ENCODE measurements around the gene DTHD1.

The DTHD1 gene

DNA sequence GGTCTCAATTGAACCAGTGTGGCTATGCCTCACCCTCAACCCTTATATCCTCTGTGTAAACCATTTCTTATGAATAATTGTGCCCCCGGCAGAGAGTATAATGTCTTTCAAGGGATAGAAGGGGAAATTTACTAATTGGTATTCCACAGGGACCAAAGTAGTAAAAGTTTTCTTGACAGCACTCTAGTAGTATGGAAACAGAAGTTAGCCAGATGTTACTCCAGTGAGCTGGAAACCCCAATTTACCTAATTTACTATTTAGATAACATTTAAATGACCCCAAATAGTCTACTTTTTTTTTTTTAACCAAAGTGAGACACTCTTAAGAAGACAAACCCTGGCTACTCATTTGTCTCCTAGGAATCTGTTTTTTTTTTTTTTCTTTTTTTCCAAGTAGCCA is 32.3 kb downstream of the DTHD1 start:
- no peak for DNase-seq (ENCODE audit: low read depth in 2 of 2)

GRCh38 chr4:36316607-36317006 is 35.2 kb downstream of the DTHD1 start:
- no peak for DNase-seq (ENCODE audit: low read depth in 2 of 2)

DNA sequence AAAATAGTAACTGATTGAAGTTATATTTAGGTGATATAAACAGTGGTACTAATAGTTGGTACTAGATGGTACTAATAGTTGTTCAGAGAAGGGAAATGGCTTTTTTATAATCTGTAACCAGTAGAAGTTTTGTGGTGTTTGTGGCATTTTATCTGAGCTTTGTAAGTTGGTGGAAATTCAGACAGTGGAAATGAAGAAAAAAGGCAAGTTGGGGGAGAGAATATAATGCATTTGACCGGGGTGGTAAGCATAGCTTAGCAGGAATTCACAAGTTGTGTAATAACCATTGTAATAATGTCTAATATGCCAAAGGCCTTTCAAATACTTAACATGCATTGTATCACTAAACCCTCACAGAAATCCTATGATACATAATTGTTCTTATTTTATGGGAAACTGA is 36.3 kb downstream of the DTHD1 start:
- no peak for DNase-seq (ENCODE audit: low read depth in 2 of 2)

GRCh38 chr4:36320117-36320896 is 38.9 kb downstream of the DTHD1 start:
- no peak for DNase-seq (ENCODE audit: low read depth in 2 of 2)

- no peak for DNase-seq (ENCODE audit: low read depth in 2 of 2)
Observed at GRCh38 chr4:36321176-36321575, 39.8 kb downstream of the DTHD1 start.

GRCh38 chr4:36322921-36323354 is 41.5 kb downstream of the DTHD1 start:
- no peak for DNase-seq (ENCODE audit: low read depth in 2 of 2)

DNA sequence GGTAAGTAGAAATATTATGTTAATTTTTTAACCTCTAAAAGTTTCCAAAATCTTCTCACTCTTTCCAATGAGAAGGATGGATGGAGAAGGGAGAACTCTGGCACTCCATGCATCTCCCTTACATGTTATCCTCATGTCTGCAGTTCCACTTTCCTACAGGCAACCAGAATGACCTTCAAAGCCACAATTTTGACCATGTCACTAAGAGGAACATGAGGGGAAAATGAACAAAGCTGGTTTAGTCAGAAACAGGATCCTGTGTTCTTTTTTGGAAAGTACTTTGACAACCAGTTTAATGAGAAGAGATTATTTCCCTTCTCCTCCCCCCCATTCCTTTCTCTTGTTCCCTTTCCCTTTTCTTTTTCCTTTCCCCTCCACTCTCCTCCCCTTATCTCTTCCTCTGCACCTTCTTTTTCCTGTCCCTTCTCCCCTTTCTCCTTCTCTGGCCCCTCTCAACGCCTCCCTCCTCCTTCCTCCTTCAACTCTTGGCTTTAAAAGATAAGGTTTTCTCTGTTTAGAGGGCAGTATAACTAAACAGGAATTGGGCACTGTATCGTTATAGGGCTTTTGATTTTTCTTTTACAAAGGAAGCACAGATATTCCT is 42.5 kb downstream of the DTHD1 start:
- no peak for DNase-seq (ENCODE audit: low read depth in 2 of 2)

DNA sequence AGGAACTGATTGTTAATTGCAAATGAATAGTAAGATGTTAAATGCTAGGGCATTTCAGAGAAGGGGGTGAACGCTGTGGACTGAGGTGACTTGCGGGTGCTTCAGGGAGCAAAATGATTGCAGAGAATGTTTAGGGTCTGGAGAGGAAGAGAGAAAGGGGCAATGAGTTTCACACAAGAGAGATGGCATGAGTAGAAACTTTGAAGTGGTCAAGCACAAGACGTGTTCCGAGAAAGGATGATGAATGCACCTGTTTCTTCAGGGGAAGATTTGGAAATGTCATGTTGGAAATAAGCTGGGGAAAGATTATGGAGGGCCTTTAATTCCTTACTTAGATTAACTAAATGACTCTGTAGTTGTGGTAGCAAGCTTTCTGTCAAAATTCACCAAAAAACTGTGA is 43.4 kb downstream of the DTHD1 start:
- no peak for DNase-seq (ENCODE audit: low read depth in 2 of 2)

DNA sequence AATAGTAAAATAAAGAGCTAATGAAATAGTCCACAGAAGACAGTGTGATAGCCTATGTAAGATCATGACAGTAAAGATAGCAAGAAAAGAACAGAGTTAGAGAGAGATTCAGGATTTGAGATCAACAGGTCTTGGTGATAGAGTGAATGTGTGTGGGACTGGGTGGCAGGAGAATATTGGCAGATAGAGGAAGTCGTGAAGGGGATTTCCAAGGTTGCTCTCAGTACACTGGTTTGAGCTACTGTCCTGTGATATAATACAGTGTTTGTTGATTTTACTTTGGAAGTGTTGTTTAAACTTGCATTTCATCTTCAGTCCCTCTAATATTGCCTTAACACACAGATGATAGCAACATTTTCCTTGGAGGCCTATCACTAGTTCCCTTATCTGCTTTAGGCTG is 44.1 kb downstream of the DTHD1 start:
- no peak for DNase-seq (ENCODE audit: low read depth in 2 of 2)

GRCh38 chr4:36325926-36326325 is 44.5 kb downstream of the DTHD1 start:
- no peak for DNase-seq (ENCODE audit: low read depth in 2 of 2)

DNA sequence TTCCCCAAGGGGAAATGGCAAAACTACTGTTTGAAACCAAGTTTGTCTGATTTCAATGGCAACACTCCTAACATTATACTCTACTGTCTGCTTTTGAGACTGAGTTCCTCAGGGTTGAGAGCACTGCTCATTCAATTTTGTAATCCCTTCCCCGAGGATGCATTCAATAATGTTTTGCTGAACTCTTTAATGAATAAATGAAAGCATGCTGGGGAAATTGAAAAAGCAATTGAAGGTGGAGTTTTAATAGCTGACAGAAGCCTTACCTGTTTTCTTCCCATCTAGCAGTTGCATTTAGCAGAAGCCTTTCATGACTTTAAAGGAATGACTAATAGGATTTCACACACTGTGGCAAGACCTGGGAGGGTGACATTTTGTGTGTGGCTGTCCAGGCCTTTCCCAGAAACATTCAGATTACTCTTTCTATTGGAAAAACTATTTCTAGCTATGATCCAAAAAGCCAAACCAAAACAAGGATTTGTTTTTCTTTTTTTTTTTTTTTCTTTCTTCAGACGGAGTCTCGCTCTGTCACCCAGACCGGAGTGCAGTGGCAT is 45.1 kb downstream of the DTHD1 start:
- DNase-seq (ENCODE audit: low read depth in 2 of 2) = no peak

DNA sequence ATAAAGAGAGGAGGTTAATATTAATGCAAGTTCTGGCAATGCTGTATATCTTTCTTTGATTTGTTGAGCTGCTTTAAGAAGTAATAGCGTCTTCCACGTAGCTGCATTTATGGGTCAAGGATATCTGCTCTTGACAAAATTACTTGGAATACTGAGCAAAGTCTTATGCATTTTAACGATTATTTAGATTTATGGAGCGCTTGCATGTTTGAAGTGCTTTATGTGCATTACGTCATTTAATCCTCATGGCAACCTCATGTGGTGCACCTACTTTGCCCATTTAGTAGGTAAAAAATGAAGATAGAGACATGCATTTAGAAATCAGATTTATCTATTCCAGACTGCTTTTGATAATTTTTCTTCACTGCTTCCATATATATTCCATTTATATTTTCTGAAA is 46.0 kb downstream of the DTHD1 start:
- DNase-seq (ENCODE audit: low read depth in 2 of 2) = no peak

DNA sequence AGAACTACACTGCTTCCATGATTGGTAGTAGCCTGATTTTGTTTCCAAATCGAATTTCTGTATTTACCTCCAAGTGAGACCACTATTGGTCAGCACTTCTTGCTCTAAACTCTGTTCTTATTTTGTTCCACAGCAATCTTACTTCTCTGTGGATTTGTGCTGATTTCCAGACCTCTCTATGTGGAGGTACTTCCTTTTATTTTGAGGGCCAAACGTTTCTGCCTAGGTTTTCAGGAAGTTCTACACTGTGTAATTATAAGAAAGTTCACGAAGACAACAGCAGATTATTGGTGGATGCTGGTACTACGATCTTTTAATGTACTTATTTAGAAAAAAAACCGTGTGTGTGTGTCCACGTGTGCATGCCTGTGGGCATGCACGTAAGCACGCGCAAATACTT is 46.7 kb downstream of the DTHD1 start:
- DNase-seq (ENCODE audit: low read depth in 2 of 2) = no peak

- no peak for DNase-seq (ENCODE audit: low read depth in 2 of 2)
Observed at GRCh38 chr4:36329228-36329627, 47.8 kb downstream of the DTHD1 start.

GRCh38 chr4:36330796-36331195 is 49.4 kb downstream of the DTHD1 start:
- no peak for DNase-seq (ENCODE audit: low read depth in 2 of 2)

DNA sequence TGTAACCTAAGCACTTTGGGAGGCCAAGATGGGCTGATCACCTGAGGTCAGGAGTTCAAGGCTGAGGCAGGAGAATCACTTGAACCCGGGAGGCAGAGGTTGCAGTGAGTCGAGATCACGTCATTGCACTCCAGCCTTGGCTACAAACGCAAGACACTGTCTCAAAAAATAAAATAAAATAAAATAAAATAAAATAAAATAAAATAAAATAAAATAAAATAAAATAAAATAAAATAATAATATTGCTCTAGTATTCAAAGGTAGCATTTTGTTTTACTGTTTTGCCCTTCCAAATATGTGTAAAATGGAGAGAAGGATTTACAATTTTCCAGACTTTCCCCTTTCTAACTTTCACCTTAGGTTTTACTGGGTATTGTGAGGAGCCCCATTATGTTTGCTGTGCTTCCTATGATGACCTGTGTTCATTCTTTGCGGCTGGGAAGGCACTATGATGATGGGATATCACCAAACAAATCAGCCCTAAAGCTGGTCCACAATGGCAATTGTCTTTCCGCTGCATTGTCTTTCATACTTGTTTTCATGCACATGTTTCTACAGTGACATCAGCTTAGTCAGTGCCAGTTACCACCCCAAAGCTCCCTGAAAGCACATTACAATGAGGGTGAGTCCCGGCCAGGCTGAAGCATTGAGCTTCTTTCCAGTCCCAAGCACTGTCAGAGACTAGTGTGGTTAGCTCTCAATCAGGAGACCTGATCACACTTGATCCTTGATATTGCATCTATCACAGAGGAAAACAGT is 50.8 kb downstream of the DTHD1 start:
- no peak for DNase-seq (ENCODE audit: low read depth in 2 of 2)

DNA sequence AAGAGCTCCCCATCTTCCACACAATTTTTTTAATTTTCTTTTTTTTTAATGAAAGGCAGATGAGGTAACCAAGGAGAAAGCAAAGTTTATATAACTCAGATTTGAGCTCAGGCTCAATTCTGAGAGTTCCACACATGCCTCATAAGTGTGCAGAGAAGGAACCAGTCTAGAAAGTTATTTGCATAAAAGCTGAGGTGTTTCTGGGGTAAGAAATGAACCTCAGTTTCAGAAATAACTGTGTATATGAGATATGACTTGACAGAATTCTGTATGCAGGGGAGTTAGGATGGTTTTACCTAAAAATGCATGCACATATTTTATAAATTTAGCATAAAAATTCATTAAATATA is 51.3 kb downstream of the DTHD1 start:
- no peak for DNase-seq (ENCODE audit: low read depth in 2 of 2)

DNA sequence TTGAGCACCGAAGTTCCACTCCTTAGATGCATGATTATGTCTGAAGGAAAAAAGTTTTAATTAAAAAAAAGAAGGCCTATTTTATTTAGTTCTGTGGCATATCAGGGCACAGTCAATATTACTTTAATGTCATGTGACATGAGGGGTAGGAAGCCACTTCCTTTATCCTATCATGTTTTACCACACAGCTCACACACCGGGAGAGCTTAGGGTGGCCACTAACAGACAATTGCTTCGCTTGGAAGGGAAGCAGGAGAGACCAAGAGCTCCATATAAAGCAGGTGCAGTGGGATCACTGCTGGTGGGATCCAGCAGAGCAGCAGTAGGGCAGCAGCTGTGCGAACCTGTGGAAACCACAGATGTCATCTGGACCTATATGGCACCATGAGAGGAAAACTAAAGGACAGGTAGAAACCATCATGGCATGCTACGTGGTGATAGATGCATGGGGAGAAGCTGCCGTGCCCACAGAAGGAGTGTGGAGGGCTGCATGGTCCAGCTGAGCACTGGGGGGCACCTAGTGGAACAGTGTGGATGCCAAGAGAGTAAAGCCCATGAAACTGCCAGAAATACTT is 52.0 kb downstream of the DTHD1 start:
- no peak for DNase-seq (ENCODE audit: low read depth in 2 of 2)

DNA sequence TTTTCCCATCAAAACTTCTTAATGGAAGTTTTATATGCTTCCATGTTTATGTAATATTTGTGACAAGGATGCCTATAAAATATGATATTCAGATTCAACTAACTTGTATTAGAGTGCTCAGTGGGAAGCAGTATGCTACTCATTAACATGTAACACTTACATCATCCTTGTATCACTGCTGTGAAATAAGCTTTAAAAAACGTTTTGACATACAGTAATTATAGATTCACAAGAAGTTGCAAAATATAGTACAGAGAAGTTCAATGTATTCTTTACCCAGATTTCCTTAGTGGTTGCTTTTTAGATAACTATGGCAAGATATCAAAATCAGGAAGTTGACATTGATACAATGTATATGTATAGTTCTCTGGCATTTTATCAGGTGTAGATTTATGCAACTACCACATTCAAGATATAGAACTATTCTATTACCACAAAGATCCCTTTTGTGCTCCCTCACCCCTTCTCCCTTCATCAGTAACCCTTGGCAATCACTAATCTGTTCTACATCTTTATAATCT is 56.3 kb downstream of the DTHD1 start:
- no peak for DNase-seq (ENCODE audit: low read depth in 2 of 2)

DNA sequence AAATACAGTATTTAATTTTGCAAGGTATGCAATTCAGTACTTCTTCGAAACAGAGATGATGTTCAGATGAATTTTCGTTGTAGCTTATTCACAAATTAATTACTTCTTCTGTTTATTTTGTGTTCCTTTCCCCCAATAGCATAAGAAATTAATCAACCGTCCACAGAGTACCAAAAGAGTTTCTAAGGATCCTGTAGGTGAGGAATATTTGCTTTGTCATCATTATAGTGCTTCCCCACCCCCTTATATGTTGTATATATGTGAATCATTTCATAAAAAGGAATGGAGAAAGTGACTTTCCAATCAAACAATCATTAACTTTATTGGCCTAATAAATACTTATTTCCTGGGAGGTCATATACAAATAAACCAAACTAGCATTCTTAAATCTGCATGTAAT is 57.6 kb downstream of the DTHD1 start:
- no peak for DNase-seq (ENCODE audit: low read depth in 2 of 2)

GRCh38 chr4:36341936-36342335 is 60.5 kb downstream of the DTHD1 start:
- no peak for DNase-seq (ENCODE audit: low read depth in 2 of 2)

DNA sequence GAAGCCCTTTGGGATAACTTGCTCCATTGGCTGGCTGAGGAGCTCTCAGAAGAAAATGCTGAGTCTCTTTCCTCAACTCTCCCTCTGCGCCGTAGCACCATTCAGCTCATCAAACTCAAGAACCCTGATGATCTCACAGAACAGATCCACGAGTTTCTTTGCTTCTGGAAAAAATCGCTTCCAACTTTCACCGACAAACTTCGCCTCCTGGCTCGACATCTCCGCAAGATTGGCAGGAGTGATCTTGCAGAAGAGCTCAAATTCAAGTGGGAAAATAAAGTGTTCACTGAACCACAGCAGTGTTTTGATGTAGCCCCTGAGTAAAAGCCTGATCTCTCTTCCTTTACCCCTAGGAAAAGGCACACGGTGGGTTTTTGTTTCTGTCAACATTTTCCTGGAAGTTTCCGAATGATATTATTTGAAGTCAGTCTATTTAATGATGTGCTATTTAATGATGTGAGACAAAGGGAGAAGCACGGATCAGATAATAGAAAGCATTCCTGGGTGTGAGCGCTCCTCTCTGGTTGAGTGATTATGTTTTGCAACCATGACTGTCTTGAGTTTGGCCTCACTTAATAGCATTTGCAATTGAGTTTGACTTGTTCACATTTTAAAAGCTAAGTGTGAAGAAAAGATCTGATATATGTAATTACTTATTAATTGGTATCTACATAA is 62.2 kb downstream of the DTHD1 start:
- DNase-seq (ENCODE audit: low read depth in 2 of 2) = no peak
